ENCODE results near the gene OSBP.

GRCh38 chr11:59532620-59533019, 83.0 kb downstream of the OSBP start:
- TF ChIP-seq, protein P1, sequence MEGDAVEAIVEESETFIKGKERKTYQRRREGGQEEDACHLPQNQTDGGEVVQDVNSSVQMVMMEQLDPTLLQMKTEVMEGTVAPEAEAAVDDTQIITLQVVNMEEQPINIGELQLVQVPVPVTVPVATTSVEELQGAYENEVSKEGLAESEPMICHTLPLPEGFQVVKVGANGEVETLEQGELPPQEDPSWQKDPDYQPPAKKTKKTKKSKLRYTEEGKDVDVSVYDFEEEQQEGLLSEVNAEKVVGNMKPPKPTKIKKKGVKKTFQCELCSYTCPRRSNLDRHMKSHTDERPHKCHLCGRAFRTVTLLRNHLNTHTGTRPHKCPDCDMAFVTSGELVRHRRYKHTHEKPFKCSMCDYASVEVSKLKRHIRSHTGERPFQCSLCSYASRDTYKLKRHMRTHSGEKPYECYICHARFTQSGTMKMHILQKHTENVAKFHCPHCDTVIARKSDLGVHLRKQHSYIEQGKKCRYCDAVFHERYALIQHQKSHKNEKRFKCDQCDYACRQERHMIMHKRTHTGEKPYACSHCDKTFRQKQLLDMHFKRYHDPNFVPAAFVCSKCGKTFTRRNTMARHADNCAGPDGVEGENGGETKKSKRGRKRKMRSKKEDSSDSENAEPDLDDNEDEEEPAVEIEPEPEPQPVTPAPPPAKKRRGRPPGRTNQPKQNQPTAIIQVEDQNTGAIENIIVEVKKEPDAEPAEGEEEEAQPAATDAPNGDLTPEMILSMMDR (IDR thresholded peaks at IDR 0.05; ENCODE audit: extremely low read depth in 1 of 2, insufficient read depth in 1 of 2, low read depth in 1 of 2, low read length in 2 of 2), result no peak
- TF ChIP-seq POLR2A (IDR thresholded peaks at IDR 0.05; ENCODE audit: low read depth, low read length), result no peak
- TF ChIP-seq MAX (IDR thresholded peaks at IDR 0.05; ENCODE audit: insufficient read depth, insufficient read length), result no peak
- TF ChIP-seq JUN (IDR thresholded peaks at IDR 0.05; ENCODE audit: borderline replicate concordance, insufficient read depth, insufficient read length, low read depth), result no peak
